HG03469 (cell line): ENCODE results near the gene TKFC.

Experiments
- ATAC-seq: cut with Tn5 transposase; IDR thresholded peaks from one replicate; pipeline ENCODE4 v1.9.1; 2021; ENCODE audit warnings: mild to moderate bottlenecking, moderate library complexity, moderate number of reproducible peaks; ENCODE audit not compliant: unreplicated experiment

The TKFC gene

DNA sequence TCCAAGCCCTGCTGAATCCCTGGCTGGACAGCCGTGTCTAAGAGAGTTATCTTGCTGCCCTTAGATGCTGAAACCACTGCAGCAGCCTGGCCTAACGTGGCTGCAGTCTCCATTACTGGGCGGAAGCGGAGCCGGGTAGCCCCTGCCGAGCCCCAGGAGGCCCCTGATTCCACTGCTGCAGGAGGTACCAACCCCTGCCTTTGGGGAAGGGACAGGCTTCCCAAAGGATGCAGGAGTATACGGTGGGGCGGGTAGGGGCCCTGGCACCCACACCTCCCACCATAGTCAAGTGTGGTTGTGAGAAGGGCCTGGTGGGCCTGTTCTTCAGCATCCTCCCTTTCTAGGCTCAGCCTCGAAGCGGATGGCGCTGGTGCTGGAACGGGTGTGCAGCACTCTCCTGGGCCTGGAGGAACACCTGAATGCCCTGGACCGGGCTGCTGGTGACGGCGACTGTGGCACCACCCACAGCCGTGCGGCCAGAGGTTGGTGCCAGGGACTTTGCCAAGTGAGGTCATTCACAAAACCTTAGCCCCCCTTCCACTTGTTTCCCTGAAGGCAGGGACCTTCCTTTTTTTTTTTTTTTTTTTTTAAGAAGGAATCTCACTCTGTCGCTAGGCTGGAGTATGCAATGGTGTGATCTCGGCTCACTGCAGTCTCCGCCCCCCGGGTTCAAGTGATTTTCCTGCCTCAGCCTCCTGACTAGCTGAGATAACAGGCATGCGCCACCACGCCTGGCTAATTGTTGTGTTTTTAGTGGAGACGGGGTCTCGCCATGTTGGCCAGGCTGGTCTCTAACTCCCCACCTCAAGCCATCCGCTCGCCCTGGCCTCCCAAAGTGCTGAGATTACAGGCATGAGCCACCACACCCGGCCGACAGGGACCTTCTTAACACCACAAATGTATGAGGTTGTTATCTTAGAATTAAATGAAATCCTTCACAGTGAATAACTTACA is 11.0 kb downstream of the TKFC start:
- ATAC-seq, result no peak

- ATAC-seq, result no peak
These were observed 12.2 kb downstream of the TKFC start for GRCh38 chr11:61345170-61345610.

GRCh38 chr11:61345954-61346843 is 13.2 kb downstream of the TKFC start:
- ATAC-seq, result no peak

DNA sequence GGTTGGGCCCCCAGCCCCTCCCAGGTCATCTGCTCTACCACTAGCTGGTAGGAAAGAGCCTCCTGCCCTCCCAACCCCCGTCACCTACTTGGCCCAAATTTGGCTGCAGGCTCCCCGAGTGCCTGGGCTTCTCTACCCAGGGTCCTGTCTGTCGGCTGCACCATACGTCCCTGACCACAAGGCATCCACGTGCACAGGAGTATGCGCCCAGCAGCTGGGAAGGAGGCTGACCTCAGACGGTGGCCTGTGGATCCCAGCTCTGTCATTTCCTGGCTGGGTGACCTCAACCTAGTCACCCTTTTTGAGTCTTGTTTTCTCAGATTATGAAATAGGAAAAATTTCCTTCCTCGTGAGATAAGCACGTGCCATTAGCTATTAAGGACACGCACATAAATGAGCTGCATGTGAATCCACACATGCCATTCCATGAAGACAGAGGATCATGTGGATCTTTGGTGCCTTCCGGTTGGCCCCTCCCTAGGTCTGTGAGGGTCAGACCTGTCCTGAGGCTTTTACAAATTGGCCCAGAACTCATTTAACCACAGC is 15.0 kb downstream of the TKFC start:
- no peak for ATAC-seq

DNA sequence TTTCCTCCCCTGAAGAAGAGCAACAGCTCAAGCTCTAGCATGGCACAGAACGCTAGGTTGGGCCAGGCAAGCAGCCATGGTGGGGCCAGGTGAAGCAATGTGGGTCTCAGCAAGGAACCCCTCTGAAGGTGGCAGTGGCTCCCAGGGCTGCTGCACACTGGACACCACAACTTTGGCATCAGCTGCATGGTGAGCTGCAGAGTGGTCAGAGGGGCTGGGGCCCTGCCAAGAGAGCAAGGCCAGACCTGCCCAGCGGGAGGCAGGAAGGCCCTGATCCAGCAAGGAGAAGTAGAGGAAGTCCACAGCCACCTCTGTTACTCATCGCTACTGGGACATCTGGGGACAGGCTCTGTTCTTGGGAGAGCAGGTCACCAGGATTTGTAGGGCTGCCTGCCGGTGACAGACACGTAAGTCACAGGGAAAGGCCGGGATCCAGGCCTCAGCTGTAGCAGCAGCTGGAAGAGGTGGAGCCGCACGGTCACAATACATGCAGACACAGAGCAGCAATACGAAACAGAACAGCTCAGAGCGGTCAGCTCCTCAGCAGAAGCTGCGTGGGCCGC is 16.2 kb downstream of the TKFC start:
- ATAC-seq, result no peak

GRCh38 chr11:61349916-61350315 is 16.9 kb downstream of the TKFC start:
- no peak for ATAC-seq

- ATAC-seq, result no peak
These were observed 17.3 kb downstream of the TKFC start for GRCh38 chr11:61350336-61350735.

DNA sequence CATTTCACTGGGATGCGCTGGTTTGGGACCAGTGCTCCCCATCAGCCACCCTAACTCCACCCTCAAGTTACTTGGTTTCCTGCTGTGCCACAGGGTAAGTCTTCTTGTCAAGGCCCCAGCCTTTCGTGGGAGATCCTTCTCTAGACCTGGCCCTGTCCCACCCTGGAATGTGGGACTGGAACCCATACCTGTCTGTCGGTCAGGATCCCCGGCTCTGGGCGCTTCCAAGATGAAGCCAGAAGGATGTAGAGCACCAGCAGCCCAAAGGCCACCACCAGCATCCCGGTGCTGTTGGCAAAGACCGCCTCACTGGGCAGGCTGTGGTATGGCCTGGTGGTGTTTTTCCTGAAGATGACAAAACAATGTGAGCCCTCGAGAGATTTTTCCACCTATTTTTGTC is 17.8 kb downstream of the TKFC start:
- ATAC-seq, result no peak

DNA sequence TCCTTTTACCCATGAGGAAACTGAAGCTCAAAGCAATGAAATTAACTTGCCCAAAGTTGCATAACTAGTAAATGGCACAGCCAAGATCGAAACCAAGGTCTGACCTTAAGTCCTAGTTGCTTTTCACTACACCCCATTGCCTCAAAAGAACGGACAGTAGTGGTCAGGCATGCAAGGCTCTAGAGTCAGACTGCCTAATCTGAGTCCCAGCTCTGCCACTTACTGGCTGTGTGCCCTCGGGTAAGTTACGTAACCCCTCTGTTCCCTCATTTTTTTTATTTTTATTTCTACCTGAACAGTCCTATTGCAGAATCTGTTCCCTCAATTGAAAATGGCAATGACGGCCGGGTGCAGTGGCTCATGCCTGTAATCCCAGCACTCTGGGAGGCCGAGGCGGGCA is 19.0 kb downstream of the TKFC start:
- ATAC-seq, result no peak

DNA sequence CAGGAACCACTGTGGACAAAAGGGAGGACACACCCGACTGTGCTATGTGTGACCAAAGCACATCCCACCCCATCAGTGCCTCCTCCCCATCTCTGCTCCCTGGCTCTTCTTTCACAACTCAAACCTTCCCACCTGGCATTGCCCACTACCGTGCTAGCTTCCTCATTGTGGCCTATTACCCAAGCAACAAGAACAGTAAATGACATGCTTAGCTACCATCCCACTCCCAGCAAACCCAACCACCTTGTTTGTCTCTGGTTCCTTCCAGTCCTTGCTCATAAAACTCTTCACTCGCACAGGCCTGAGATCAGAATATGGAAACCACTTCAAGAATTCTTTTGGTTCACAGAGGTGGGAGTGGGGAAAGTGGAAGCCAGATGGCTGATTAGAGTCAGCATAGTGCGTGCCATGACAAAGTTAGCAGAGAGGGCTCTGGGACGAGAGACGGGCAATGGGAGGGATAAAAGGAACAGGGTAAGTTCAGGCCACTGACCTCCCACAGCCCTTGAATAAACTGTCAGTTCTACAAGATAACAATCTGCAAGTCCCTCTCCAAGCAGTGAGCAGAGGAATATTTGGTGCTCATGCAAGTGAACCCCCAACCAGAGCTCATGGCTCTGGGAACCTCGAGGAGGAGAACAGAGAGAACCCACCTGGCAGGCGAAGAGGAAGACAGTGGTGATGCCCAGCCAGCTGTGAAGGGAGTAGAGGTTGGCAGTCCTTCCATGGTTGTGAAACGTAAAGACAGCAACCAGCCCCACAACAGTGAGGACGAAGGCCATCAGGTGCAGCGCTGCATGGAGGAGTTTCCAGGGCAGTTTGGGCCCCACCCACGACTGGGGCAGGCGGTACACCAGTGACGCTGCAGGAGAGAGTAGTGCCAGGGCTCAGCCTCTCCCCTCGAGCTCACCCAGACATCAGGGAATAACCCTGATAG is 20.4 kb downstream of the TKFC start:
- ATAC-seq, result no peak

DNA sequence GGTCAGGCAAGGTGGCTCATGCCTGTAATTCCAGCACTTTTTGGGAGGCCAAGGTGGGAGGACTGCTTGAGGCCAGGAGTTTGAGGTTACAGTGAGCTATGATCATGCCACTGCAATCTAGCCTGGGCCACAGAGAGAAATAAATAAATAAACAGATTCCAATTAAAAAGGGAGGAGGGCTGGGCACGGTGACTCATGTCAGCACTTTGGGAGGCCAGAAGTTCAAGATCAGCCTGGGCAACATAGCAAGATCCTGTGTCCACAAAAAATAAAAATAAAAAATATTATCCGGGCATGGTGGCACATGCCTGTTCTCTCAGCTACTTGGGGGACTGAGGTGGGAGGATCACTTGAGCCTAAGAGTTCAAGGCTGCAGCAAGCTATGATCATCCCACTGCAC is 21.2 kb downstream of the TKFC start:
- no peak for ATAC-seq

DNA sequence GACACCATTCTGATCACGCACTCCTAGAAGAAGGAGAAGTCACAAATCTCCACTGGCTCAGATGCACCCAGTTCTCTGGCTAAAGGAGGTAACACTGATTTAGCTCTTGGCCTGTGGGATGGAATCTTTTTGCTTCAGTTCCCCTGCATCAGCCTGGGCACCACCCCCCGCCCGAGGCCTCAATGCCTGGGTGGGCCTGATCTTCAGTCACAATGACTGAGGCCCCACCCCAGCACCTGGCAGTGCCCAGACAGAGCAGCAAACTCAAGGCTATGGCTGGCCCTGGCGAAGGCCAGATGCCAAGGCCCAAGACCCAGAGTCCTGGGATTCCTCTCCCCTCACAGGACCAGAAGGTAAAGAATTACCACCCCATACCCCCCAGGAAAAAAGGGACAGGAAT is 23.7 kb downstream of the TKFC start:
- ATAC-seq, result no peak

GRCh38 chr11:61357233-61357893 is 24.3 kb downstream of the TKFC start:
- ATAC-seq, result peak; percentile 45

- no peak for ATAC-seq
These were observed 24.8 kb downstream of the TKFC start for GRCh38 chr11:61357894-61358239.

GRCh38 chr11:61358566-61358965 is 25.5 kb downstream of the TKFC start:
- no peak for ATAC-seq

GRCh38 chr11:61359516-61359915 is 26.5 kb downstream of the TKFC start:
- ATAC-seq, result no peak

- no peak for ATAC-seq
These were observed 28.3 kb downstream of the TKFC start for GRCh38 chr11:61361237-61361740.

DNA sequence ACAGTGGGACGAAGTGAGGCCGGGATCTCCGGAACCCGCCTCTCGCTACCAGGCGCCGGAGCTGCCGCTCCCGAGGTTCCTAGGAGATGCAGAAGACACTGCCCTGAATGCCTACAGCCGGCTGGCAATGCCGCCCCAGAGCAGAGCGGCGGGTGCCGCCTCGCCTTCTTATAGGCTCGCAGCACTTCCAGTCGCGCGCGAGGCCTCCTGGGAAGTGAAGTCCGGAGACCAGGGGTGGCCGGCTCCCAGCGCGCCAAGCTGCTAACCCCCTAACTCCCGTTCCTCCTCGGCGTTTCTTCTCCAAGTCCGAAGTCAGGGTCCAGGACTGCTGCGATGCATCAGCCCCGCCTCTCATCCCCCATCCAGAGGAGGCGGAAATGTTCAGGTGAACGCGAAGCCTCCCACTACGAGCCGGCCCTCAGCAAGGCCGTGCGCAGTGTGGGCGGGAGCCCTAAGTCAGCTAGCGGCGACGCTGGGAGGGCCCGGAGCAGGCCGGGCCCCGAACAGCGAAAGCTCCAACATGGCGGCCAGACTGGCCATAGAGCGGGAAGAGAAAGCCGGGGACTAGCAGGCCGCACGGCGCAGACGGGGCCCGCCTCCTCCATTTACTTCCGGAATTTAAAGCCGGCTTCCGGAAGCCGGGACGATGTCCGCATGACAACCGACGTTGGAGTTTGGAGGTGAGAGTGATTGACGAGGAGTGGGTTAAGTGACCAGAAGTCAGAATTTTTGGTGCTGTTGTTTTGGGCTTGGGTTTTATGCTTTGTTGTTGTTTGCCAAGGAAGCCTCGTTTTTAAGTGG is 28.9 kb downstream of the TKFC start, which contains the start of the genes CYB561A3 and TMEM138:
Gene CYB561A3, minus strand, starts transcription at position 142 of the 801 bp plus-strand sequence. CDS start 5,169 bp downstream, outside the sequence.
Gene TMEM138, plus strand, starts transcription at position 634 of the 801 bp plus-strand sequence. CDS start 2,017 bp downstream, outside the sequence.
- peak; percentile 57 for ATAC-seq
